Kidney (tissue), 14 donors: ENCODE results near the gene RILP. TPM values are rescaled to one million over a fixed set of nuclear protein-coding genes. Genes with fewer than 3 reads are reported as not detected.

Experiments used
- DNase-seq, 5 donors: peaks; one replicate each; pipeline ENCODE4 v3.0.0-alpha.2; 2013 to 2020
- FAIRE-seq: peaks from 2 replicates; lab custom pipeline; 2012; peaks lifted over from hg19 to GRCh38; lab: Jason Lieb, UNC
- H3K27ac ChIP-seq, 2 donors: one replicate each; pipeline ENCODE4 v1.7.0; 2013; ENCODE audit warnings: low read depth in 2 of 2, low read length in 2 of 2, inconsistent platforms in 1 of 2
- H3K27me3 ChIP-seq: one replicate; pipeline ENCODE4 v1.7.1; 2013; ENCODE audit warnings: low read length, inconsistent platforms; ENCODE audit not compliant: control insufficient read depth, insufficient read depth
- H3K36me3 ChIP-seq, 3 donors: one replicate each; pipeline versions ENCODE4 v1.7.0 to v1.7.1; 2013; ENCODE audit warnings: low read length in 3 of 3, control low read depth in 1 of 3, inconsistent platforms in 1 of 3; ENCODE audit not compliant: insufficient read depth in 3 of 3, control insufficient read depth in 2 of 3
- H3K4me1 ChIP-seq, 3 donors: one replicate each; pipeline versions ENCODE4 v1.7.0 to v1.7.1; 2013; ENCODE audit warnings: low read length in 3 of 3, inconsistent platforms in 1 of 3, low read depth in 1 of 3; ENCODE audit not compliant: control insufficient read depth in 2 of 3, insufficient read depth in 2 of 3
- H3K4me3 ChIP-seq, 3 donors: one replicate each; pipeline versions ENCODE4 v1.7.0 to v1.8.1; 2013; ENCODE audit warnings: low read length in 3 of 3, control low read depth in 1 of 3, inconsistent platforms in 1 of 3
- H3K9ac ChIP-seq, 3 donors: one replicate each; pipeline versions ENCODE4 v1.7.0 to v1.7.1; 2013; ENCODE audit warnings: low read length in 3 of 3, control low read depth in 1 of 3, inconsistent platforms in 1 of 3
- H3K9me3 ChIP-seq, 3 donors: one replicate each; pipeline versions ENCODE4 v1.7.0 to v1.7.1; 2013; ENCODE audit warnings: low read length in 3 of 3, control low read depth in 1 of 3, inconsistent platforms in 1 of 3; ENCODE audit not compliant: control insufficient read depth in 2 of 3, insufficient read depth in 1 of 3
- CTCF ChIP-seq: IDR thresholded peaks from 3 replicates; pipeline ENCODE4 v1.5.1; 2012; ENCODE audit warnings: mild to moderate bottlenecking, moderate library complexity, borderline replicate concordance; ENCODE audit not compliant: insufficient read depth; ENCODE audit errors: extremely low read depth
- intact Hi-C: fragments of 100-400 bp; cut with DNase I; formaldehyde crosslinking; loops from one replicate; pipeline ENCODE4 v1.11.1; 2022
- polyA plus RNA-seq: library from polyadenylated mRNA; stranded (reverse); fragments of 350-450 nt; fragmentation: Illumina TruSeq; extraction: RNeasy Lipid Tissue Mini Kit (QIAGEN cat#74804); gene quantifications from one replicate; pipeline ENCODE4 v1.2.3, GENCODE V29; 2014; ENCODE audit warnings: low read depth, low replicate concordance; ENCODE audit not compliant: insufficient read depth
- total RNA-seq: library from RNA; stranded (reverse); fragmentation: NEBNext Ultra II Directional; extraction: Animal tissue kit (Norgen Biotek cat#: 25700); gene quantifications from one replicate; pipeline ENCODE4 v1.2.1, GENCODE V29; 2021
- donor health status: control.
- donor health status: control.
- donor health status: control.
- donor health status: control.
- donor health status: control.
- donor health status: DM: yes; HTN: yes; CAD: no.
- donor health status: Normal renal cell carcinoma (clear cell type).

The RILP gene
- total and polyA plus RNA-seq, 2 donors from 2014 or later, result 17.1 to 26.6 TPM

DNA sequence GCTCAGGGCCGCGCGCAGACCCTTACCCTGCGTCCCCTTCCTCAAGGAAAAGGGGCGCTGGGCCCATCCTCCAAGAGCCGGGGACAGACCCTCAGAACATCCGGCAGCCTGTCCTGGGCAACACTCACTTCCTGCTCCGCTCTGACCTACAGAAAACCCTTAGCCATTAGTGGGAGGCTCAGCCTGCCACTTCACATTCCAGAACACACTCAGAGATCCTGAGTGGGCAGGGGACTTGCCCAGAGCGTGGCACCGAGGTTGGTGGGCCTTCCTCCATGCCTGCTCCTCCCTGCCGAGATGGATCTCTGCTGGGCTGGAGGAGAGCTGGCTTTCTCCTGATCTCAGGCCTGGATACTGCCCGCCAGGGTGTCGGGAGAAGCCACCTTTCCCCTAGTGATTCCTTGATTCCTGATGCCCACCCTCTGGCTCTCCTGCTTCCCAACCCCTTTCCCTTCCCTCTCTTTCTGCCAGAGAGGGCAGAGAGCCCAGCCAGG lies 5.6 kb downstream of the RILP start:
- Histone ChIP-seq H3K36me3 (peaks cover 0 to 5% (median 4%) of the 10 kb centered on the region in 3 donors), H3K27me3 (no peaks in the 10 kb centered on the region), H3K9me3 (no peaks in the 10 kb centered on the region), H3K27ac (peak overlapping the region; percentile 63 to 66), H3K4me1 (peaks cover 0 to 35% (median 15%) of the 10 kb centered on the region in 3 donors), H3K4me3 (peak overlapping the region; percentile 11 to 59 (median 26)), H3K9ac (no peak overlapping the region)
- no peak for TF ChIP-seq CTCF
- intact Hi-C loops, result no loop called here
- DNase-seq (peak in 2 of 5 donors; percentile 41 to 66), FAIRE-seq (no peak)

DNA sequence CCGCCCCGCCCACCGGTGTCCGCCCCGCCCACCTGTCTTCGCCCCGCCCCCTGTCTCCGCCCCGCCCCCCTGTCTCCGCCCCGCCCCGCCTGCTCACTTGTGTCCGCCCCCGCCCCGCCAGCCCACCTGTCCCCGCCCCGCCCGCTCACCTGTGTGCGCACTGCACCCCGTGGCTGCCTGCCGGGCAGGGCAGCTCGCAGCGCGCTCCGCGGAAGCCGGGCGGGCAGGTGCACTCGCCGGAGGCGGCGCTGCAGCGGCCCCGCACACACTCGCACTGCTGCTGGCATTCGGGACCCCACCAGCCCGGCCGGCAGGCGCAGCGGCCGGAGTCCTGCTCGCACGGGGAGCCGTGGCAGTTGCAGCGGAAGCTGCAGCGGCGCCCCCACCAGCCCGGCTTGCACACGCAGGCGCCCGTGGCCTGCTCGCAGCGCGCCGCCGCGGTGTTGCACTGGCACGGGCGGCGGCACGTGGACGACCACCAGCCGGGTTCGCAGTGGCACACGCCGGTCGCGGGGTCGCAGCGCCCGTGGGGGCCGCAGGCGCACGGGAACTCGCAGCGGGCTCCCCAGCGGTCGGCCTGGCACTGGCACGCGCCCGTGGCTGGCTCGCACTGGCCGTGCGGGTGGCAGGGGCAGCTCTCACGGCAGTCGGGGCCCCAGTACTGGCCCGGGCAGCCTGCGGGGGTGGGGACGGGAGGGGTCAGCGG lies 6.2 kb downstream of the RILP start:
- peaks cover 0 to 33% (median 13%) of the 10 kb centered on the region in 3 donors for H3K4me1 ChIP-seq
- H3K9me3 ChIP-seq, result no peaks in the 10 kb centered on the region
- no peak overlapping the region for H3K9ac ChIP-seq
- H3K27ac ChIP-seq, result peak overlapping the region in 1 of 2 donors; percentile 63
- intact Hi-C loops, result no loop called here
- peak; percentile 26 for TF ChIP-seq CTCF
- FAIRE-seq (no peak), DNase-seq (peak; percentile 72 to 93 (median 75))
- peaks cover 0 to 5% (median 4%) of the 10 kb centered on the region in 3 donors for H3K36me3 ChIP-seq
- H3K27me3 ChIP-seq, result no peaks in the 10 kb centered on the region
- peak overlapping the region in 1 of 3 donors; percentile 59 for H3K4me3 ChIP-seq

DNA sequence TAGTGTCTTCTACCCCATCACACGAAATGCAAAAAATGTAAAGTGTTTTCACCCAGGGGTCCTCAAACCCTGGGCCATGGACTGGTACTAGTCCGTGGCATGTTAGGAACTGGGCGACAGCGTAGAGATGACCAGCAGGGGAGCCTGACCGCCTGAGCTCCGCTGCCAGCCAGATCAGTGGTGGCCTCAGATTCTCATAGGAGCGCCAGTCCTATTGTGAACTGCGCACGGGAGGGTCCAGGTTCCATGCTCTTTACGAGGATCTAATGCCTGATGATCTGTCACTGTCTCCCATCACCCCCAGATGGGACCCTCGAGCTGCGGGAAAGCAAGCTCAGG lies 8.6 kb downstream of the RILP start:
- no peak for TF ChIP-seq CTCF
- H3K27me3 ChIP-seq, result no peaks in the 10 kb centered on the region
- H3K27ac ChIP-seq, result no peak overlapping the region
- DNase-seq, result no peak
- H3K4me1 ChIP-seq, result peaks cover 0 to 16% (median 6%) of the 10 kb centered on the region in 3 donors
- no peak overlapping the region for H3K4me3 ChIP-seq
- no peaks in the 10 kb centered on the region for H3K9me3 ChIP-seq
- H3K9ac ChIP-seq, result no peak overlapping the region
- peaks cover 0 to 10% (median 4%) of the 10 kb centered on the region in 3 donors for H3K36me3 ChIP-seq
- intact Hi-C loops, result no loop called here
- FAIRE-seq, result no peak
